A673 (cell line): ENCODE results near the gene SMCO3.

Experiments used
- CTCF ChIP-seq: fragments of 300-800, 200-600 bp; sonication (generic); conservative IDR thresholded peaks from 2 replicates; pipeline ENCODE4 v1.5.1; 2017; ENCODE audit warnings: low read depth, mild to moderate bottlenecking, antibody characterized with exemption, low read length, moderate library complexity, mixed read lengths
- EZH2 ChIP-seq: fragments of 200-600 bp; sonication (generic); IDR thresholded peaks from 2 replicates; pipeline ENCODE4 v1.6.1; 2017; ENCODE audit warnings: borderline replicate concordance, low read depth, mild to moderate bottlenecking, mixed read lengths, antibody characterized with exemption, low read length; ENCODE audit not compliant: poor library complexity, severe bottlenecking

GRCh38 chr12:14766649-14767215 lies 47.2 kb downstream of the SMCO3 start:
- TF ChIP-seq CTCF, result no peak
- TF ChIP-seq EZH2, result no peak
